GM21528 (cell line): ENCODE measurements around the gene BPIFA1.

Experiments
- ATAC-seq: cut with Tn5 transposase; IDR thresholded peaks from one replicate; pipeline ENCODE4 v1.9.1; 2021; ENCODE audit warnings: mild to moderate bottlenecking, moderate library complexity; ENCODE audit not compliant: unreplicated experiment, low FRiP score

Gene BPIFA1

DNA sequence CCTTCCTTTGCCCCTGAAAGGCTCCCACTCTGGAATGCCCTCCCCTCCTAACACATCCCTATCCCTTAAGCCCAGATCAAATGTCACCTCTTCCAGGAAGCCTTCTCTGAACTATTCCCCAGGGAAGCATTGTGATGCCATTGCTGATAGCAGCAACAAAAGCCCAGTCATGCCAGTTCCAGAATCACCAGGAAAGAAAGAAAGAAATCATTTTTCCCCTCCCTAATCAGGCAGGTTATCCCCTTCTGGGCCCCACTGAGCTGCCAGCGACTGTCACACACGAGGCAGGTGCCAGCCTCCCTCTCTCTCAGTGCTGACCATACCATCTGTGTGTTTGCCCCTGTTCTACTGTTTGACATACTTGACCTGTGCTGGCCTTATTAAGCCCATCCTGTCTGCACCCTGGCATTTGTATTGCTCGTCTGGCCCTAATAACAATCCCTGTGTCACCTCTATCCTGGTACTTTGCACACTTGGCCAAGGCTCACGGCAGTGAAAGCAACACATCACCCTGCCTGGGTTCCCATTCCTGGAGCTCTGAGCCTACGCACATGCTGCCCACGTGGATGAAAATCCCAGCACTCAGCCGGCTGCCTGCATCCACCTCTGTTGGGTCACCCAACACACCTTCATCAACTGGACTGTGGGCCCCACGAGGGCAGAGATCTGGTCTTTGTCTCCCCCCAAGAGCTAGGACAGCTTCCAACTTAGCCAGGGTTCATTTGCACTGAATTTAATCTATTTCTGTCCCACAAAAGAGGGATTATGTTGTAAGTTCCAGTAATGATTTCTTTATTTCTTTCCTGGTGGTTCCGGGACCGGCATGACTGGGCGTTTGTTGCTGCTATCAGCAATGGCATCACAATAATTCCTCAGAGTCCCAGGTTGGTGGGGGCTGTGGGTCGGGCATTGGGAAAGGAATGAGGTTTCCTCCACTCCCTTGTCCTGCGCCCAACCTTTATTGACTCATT lies 42.0 kb downstream of the BPIFA1 start:
- ATAC-seq, result no peak

DNA sequence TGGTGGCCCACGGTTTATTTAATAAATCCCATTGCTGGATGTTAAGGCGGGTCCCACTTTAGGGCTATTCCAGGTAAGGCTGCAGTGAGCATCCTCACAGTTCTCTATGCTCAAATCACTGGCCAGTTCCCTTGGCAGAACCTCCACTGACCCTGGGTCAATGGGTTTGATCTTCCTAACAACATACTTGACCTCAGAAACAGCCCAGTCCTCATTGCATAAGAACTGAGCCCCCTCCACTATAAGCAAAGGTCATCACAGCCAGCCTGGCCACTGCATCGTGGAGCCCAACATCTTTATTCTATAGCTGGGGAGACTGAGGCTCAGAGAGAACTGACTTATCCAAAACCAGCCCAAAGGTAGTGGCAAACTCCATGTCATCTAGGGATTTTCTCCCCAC lies 42.9 kb downstream of the BPIFA1 start:
- ATAC-seq, result no peak

DNA sequence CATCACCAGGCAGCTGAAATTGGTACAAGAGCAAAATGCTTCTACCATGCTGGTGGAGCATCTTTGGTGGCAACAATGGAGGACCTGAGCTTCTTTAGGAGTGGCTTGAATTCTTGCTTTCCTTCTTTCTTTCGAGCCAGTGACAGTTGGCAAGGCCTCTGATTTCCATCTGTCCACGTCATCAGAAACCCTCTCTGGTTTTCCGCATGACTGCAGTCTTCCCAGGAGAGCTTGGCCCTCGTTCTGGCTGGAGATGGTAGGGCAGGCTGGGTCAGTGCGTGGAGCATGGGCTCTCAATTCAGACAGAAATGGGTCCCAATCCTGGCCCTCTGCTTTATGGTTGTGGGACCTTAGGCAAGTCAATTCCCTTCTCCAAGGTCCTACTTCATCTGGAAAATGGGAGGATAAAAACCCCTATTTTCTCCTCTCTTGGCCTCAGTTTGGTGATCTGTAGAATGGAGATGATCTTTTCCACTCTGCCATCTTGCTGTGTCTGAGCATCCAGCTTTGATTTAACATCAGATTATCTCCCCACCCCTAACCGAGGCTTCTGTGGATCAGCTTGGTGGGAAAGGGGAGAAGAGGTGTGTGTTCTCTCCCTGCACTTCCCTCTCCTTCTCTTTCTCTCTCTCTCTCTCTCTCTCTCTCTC lies 43.6 kb downstream of the BPIFA1 start:
- no peak for ATAC-seq

DNA sequence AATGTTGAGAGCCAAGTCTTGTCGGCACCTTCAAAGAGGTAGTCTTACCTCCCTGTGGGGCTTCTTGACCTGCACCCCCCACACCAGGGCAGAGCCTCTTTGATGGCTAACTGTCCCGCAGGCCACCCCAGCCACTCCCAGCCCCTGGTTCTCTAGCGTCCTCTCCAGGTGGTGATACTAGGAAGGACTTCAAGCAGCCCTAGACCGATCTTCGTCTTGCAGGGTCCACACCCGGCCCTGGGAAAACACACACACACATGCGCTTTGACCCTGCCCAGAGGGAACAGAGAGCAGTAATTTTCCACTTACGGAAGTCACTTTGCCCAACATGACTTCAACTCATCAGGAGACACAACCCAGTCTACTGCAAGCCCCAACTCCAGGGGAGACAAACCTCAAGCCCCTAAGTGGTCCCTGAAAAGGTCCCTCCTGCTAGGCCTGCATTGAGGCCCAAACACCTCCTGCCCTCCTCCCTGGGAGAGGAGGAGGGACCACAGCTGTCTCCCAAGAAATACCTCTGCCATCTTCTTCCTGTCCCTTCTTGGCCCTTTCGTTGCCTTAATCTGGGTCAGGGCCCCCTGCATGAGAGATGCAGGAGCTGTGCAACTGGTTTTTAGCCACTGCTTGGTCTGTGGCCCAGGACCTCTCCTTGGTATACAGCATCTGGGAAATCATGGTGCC lies 44.3 kb downstream of the BPIFA1 start:
- no peak for ATAC-seq

DNA sequence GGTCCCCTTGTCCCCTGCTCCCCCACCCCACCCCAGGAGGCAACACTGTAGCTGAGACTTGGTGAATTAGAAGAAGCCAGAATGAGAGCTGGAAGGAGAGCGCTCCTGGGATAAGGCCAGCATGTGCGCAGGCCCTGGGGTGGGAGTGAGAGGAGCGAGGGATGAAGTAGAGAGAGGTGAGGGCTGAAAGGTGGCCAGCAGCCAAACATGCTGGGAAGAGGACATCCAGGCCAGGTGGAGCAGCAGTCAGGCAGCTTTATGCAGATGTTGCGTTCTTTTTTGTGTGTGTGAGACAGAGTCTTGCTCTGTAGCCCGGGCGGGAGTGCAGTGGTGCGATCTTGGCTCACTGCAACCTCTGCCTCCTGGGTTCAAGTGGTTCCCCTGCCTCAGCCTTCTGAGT lies 45.0 kb downstream of the BPIFA1 start:
- no peak for ATAC-seq

DNA sequence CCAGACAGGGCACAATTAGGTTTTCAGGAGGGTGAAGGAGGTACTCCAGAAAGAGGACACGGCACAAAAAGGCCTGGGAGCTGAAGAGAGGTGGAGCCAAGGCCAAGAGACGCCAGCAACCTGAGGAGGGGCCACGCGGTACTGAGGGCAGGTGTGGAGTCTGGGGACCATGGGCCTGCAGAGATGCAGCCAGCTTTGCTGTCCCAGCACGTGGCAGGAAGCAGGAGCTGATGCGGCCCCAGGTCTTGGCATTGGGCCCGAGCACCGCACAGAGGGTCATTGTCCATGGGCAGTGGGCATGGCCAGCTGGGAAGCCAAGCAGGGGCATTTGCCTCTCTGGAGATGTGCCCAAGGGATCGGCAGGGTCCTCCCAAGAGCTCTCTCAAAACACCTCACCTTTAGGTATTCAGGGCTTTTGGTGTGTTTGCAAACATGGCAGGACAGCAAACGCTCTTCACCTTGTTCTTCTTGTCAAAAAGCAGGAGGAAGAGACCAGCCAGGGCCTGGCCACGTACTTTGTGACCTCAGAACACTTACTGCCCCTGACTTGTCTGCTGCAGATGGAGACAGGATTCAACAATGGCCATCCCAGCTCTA lies 45.9 kb downstream of the BPIFA1 start:
- ATAC-seq, result no peak

DNA sequence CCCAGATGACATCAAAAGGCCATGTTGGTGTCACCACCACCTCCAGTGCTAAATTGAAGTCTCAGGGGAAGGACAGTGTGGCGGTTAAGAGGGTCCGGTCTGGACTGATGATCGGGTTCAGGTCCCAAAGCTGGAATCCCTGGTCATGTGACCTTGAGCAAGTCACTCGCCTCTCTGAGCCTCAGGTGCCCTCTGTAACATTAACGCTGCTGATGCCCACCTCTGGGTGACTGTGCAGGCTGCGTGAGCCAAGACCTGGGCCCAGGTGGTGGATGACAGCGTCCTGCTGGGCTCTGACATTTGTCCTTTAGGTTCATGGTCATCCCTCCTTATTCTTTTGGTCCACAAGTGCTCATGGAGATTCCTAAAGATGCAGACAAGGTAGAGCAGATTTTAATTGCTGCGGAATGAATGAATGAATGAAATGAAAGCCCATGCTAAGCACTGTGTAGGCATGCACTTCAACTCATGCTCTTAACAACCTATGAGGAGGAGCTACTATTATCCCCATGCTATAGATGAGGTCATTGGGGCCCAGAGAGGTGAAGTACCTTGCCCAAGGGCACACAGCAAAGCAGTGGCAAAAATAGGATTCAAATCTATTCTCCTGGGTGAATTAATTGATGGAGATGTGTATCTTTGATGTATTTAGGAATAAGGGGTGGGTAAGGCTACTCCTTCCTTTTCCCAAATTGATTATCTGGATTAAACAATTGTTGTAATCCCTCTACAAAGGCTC lies 46.6 kb downstream of the BPIFA1 start:
- ATAC-seq, result no peak

DNA sequence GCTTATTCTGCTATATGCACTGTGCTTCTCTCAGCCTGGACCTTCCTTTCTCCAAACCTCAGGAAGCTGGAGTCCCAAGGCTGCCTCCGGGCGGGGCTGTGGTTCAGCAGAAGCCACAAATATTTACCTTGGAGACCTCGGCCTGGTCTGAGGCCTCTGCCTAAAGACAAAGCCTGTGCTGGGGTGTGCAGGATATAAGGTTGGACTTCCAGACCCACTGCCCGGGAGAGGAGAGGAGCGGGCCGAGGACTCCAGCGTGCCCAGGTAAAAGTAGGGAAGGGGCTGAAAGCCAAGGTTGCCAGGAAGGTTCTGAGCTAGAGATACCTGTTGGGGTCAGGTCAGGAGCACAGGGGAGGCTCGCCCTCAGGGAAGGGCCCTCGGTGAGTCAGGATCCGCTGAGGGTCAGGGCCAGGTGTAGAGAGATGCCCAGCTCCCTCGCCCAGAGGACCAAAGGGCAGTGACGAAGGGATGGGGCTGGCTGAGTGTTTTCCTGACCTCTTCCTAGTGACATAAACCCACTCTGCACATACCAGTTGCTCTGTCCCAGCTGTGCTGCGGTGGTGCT lies 47.3 kb downstream of the BPIFA1 start, which contains the start of gene BPIFB1:
Gene BPIFB1, plus strand, starts transcription at position 224 of the 565 bp plus-strand sequence. CDS start 2,860 bp downstream, outside the sequence.
- ATAC-seq, result no peak

DNA sequence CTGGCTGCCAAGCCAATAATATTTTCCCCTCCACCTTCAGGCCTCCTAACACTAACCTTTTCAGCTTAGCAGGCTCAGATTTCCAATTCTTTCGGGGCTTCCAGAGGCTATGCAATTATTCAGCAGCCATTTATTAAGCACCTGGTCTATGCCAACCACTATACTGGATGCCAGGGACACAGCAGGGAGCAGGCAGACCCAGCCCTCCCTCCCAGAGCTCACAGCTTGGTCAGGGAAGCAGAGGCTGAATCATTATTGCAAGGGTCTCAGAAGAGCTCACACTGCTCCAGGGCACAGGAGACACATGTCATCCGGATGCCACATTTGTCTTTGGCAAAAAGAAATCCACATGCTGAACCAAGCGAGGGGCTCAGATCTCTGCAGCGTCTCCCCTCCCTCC lies 48.5 kb downstream of the BPIFA1 start:
- ATAC-seq, result no peak

DNA sequence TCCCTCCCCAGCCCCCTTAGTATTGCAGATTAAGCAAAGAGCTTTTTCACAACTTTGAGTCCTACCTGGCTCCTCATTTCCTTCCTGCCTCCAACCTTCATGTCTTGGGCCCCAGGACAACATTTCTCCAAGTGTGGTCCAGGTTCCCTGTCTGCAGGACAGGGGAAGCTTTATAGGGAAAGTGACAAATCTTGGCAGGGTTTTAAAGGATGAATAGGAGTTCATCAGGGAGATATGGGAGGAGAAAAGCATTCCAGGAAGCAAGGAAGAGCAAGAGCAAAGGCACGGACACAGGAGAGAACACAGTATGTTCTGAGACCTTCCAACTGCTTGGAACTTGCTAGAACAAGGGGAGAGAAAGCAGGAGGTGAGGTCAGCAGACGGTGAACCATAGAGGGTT lies 49.1 kb downstream of the BPIFA1 start:
- ATAC-seq, result no peak

DNA sequence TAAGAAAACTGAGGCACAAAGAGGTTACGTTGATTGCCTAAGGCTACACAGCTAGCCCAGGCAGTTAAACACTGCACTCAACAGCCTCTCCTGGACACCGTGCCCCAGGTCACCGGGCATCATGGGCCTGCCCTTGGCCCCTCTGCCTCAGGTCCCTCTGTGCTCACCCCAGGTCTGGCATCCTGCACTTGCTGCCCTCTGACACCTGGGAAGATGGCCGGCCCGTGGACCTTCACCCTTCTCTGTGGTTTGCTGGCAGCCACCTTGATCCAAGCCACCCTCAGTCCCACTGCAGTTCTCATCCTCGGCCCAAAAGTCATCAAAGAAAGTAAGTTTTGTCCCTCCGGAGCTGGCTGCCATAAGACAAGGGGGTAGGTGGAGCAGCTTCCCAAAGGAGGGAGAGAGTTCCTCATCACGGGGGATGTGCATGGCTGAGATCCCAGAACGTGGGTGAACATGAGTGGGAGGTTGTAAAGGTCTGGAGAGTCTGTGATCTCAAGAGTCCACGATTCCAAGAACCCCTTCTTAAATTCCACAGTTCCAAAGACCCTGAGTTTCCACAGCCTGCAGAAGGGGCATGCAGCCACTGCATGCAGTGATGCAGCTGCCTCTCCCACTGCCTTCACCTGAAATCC lies 50.2 kb downstream of the BPIFA1 start:
- no peak for ATAC-seq

DNA sequence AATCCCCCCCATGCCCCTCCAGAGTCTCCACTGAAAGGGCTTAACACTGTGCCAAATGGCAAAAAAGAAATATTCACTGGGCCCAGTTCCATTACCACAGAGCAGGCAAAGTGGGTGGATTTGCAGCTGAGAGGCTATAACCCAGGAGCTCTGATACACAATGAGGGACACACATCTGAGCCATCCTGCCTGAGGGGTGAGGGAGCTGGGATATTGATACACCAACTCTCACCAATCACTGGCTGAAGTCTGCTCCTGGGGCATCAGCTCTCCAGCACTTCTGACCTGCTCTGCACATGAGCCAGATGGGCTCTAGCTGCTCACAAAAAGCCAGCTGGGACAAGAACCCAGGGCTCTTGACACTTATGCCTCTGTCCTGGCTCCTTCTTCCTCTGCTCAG lies 52.1 kb downstream of the BPIFA1 start:
- ATAC-seq, result no peak

DNA sequence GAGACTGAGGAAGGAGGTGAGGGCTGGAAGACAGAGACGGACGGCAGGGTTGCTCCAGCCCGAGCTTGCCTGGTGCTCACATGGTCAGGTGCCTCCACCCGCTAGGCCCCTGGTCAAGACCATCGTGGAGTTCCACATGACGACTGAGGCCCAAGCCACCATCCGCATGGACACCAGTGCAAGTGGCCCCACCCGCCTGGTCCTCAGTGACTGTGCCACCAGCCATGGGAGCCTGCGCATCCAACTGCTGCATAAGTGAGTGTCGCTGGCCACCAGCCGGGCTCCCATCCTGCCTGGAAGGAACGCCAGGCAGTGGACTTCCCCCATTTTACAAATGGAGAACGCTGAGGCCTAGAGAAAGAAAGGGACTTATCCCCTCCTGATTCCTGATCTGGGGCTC lies 55.1 kb downstream of the BPIFA1 start:
- ATAC-seq, result no peak

DNA sequence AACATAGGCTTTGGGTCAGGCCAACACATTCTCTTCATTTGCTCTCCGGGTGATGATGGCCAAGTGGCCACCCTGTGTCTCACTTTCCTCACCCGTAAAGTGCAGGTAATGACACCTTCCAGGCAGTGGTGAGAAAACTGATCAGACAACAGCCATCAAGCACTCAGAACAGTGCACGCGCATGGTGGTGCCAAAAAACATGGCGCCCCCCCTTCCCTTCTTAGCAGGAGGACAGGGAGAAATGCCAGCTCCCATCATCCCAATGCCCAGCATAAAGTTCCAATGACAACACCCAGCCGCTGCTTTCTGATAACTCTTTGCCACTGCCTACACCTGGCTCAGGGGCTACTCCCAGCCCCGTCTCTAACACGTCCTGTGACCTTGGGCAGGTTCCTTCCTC lies 55.6 kb downstream of the BPIFA1 start:
- ATAC-seq, result no peak

DNA sequence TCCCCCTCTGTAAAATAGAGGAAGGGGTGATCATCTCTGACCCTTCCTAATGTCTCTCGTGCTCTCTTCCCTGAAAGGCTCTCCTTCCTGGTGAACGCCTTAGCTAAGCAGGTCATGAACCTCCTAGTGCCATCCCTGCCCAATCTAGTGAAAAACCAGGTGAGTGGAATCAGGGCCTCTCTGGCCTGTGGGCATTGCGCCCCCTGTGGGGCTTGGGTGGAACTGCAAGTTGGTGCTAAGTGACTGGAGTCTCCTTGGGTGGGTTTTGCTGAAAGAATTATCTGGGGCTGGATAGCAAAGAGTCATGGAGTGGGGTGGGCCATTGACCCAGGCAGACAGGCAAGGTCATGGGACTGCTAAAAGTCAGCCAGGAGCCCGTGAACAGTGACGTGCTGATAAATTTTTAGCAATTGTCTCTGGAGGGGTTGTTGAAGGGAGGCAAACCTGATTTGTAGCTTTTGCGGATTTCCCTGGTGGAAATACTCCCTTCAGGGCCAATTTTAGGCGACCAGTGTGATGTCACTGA lies 56.1 kb downstream of the BPIFA1 start:
- ATAC-seq, result no peak
